ENCODE results near the gene GNAO1. TPM values are rescaled to one million over a fixed set of nuclear protein-coding genes. Genes with fewer than 3 reads are reported as not detected.

Gene GNAO1
- total and polyA plus RNA-seq, 5 donors = 69.4 to 163 (median 118) TPM

DNA sequence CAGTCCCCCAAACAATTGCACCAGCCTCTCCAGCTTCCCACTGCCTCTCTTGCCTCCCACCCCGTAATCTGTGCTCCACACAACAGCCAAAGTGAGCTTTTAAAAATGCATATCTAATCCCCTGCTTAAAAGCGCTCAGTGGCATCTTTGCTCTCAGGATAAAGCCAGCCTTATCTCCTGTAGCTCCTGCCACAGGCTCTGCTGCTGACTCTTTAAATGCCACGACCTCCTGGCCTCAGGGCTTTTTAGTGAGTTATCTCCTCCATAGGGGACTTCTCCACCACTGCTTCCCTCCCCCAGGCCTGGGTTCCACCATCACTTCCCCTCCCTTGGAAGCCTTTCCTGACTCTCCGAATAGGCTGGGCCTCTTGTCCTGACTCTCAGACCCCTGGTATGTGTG, 98.6 kb downstream of the GNAO1 start:
- ATAC-seq (no peak), DNase-seq (no peak)
- no peaks in the 10 kb centered on the region for H3K27me3 ChIP-seq (ENCODE audit: control insufficient read depth, insufficient read depth)
- H3K9me3 ChIP-seq (ENCODE audit: control insufficient read depth, low read length) = no peaks in the 10 kb centered on the region
- H3K4me3 ChIP-seq (ENCODE audit: low read length) = no peak overlapping the region
- 45% methylated on average over 4 of the region's 4 CpGs for WGBS
- peaks cover 9% of the 10 kb centered on the region for H3K4me1 ChIP-seq (ENCODE audit: control insufficient read depth, insufficient read depth, low read length)
- no peak overlapping the region for H3K27ac ChIP-seq (ENCODE audit: low read length)
- intact Hi-C loops (cut with DNase I) = no loop called here

DNA sequence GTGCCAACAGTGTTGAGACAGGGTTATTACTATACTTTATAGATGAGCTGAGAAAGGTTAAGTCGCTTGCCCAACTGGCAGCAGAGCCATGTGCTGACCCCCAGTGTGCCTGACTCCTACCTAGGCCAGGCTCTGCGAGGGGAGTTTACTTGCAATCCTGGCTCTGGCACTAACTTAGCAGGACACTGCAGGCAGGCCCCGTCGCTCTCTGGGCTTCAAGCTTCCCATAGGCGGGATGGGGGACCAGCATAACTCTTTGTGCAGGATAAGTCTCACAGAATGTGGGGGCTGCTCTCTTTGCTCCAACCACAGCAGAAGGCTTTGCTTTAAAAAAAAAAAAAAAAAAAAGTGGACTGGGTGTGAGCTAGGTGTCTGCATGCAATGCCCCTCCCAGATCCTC, 102.7 kb downstream of the GNAO1 start:
- intact Hi-C loops (cut with DNase I) = no loop called here
- H3K27ac ChIP-seq (ENCODE audit: low read length) = peak overlapping the region; percentile 43
- H3K9me3 ChIP-seq (ENCODE audit: control insufficient read depth, low read length) = no peaks in the 10 kb centered on the region
- no peak overlapping the region for H3K4me3 ChIP-seq (ENCODE audit: low read length)
- H3K4me1 ChIP-seq (ENCODE audit: control insufficient read depth, insufficient read depth, low read length) = peaks cover 22% of the 10 kb centered on the region
- ATAC-seq (no peak), DNase-seq (no peak)
- WGBS = 85% methylated on average over 5 of the region's 5 CpGs
- no peaks in the 10 kb centered on the region for H3K27me3 ChIP-seq (ENCODE audit: control insufficient read depth, insufficient read depth)

DNA sequence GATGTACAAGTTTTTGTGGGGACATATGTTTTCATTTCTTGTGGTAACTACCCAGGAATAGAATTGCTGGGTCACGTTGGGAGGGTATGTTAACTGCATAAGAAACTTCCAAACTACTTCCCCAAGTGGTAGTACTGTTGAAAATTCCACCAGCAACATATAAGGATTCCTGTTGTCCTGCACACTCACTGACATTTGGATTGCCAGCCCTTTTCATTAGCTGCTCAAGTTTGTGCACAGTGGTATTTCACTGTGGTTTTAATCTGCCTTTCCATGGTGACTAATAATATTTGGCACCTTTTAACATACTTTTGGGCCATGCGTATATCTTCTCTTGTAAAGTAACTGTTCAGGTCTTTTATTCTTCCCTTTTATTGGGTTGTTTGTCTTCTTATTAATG, 103.3 kb downstream of the GNAO1 start:
- DNase-seq (no peak), ATAC-seq (peak; percentile 50 to 69)
- Histone ChIP-seq H3K4me3 (ENCODE audit: low read length) (no peak overlapping the region), H3K9me3 (ENCODE audit: control insufficient read depth, low read length) (no peaks in the 10 kb centered on the region), H3K27me3 (ENCODE audit: control insufficient read depth, insufficient read depth) (no peaks in the 10 kb centered on the region), H3K4me1 (ENCODE audit: control insufficient read depth, insufficient read depth, low read length) (peaks cover 21% of the 10 kb centered on the region), H3K27ac (ENCODE audit: low read length) (peak overlapping the region; percentile 72)
- intact Hi-C loops (cut with DNase I) = no loop called here
- WGBS = 28% methylated on average over 2 of the region's 2 CpGs

DNA sequence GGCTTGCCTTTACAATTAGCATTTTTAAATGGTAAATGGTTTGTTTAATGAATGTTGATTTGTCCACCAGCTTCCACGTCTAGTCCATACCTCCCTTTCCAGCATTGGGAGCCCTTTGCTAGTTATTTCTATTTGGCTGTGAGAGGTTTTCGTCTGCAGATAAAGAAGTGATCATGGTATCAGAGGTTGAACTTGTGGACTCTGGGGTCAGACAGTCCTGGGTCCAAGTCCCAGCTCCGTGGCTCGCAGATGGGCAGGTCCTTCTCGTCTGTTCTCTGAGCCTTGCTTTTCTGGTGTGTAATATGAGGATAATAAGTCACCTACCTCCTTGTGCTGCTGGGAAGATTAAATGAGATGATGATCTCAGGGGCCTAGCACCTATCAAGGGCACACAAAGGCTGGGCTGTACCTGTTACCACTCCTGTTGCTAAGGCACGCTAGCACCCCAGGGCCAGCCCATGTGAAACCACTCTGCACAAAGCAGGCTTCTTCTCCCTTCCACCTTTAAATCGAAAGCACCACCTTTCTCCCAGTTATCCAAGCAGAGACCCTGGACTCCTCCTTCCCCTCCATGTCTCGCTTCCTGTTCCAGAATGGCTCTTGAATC, 103.9 kb downstream of the GNAO1 start:
- WGBS = 60% methylated on average over 8 of the region's 8 CpGs
- Histone ChIP-seq H3K27ac (ENCODE audit: low read length) (peak overlapping the region; percentile 98), H3K4me1 (ENCODE audit: control insufficient read depth, insufficient read depth, low read length) (peaks cover 21% of the 10 kb centered on the region), H3K27me3 (ENCODE audit: control insufficient read depth, insufficient read depth) (no peaks in the 10 kb centered on the region), H3K9me3 (ENCODE audit: control insufficient read depth, low read length) (no peaks in the 10 kb centered on the region), H3K4me3 (ENCODE audit: low read length) (no peak overlapping the region)
- no peak for DNase-seq
- ATAC-seq = no peak
- intact Hi-C loops (cut with DNase I) = no loop called here

DNA sequence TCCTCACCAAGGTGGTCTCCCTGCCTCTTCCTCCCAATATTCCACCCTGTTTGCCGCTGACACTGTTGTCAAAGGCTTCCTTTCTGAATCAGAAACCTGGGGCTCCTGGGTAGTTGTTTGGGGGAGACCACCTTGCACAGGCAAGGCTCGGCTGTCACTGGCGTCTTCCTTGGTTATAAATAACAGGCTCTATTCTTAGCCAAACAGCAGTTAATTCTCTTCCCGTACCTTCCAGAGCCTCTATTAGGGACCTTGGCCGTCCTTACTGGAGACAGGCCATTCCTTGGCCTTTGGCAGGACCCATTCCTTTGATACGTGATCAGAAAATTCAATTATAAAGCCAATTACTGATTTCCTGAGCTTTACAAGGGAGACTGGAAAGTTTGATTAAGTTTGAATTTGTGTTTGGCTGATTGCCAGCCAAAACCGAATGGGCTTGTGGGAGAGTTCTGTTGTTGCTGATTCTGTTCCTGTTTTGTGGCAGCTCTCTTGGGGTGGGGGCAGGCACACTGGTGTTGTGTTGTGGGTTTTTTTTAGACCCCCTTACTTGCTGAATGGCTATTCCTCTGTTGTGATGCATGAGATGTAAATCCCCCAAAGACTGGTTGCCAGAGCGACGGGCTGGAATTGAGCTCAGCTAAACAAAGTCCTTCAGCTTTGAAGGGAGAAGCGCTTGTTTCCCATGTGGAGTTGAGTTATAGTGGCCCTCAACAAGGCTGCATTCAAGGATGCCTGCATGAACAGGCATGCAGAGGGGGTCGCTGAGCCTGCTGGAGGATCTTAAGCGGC, 104.6 kb downstream of the GNAO1 start:
- intact Hi-C loops (cut with DNase I) = no loop called here
- Histone ChIP-seq H3K4me1 (ENCODE audit: control insufficient read depth, insufficient read depth, low read length) (peaks cover 23% of the 10 kb centered on the region), H3K4me3 (ENCODE audit: low read length) (no peak overlapping the region), H3K9me3 (ENCODE audit: control insufficient read depth, low read length) (no peaks in the 10 kb centered on the region), H3K27me3 (ENCODE audit: control insufficient read depth, insufficient read depth) (no peaks in the 10 kb centered on the region), H3K27ac (ENCODE audit: low read length) (peak overlapping the region; percentile 98)
- ATAC-seq = peak; percentile 3 to 26
- DNase-seq = no peak
- 43% methylated on average over 12 of the region's 12 CpGs for WGBS

DNA sequence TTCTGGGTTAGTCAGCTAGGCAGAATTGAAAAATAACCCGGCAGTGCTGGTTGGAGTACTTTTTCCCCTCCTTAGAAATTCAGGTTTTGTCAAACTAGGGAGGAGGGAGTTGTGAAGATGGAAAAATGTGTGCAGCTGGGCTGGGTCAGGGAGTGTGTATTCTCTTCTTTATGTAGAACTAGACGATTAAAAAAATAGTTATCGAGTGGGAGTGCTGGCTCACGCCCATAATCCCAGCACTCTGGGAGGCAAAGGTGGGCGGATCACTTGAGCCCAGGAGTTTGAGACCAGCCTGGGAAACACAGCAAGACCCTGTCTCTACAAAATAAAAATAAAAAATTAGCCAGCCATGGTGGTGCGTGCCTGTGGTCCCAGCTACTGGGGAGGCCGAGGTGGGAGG, 106.4 kb downstream of the GNAO1 start:
- H3K4me1 ChIP-seq (ENCODE audit: control insufficient read depth, insufficient read depth, low read length) = peaks cover 24% of the 10 kb centered on the region
- no peak overlapping the region for H3K27ac ChIP-seq (ENCODE audit: low read length)
- no peak overlapping the region for H3K4me3 ChIP-seq (ENCODE audit: low read length)
- intact Hi-C loops (cut with DNase I) = no loop called here
- WGBS = 86% methylated on average over 7 of the region's 7 CpGs
- ATAC-seq (no peak), DNase-seq (no peak)
- no peaks in the 10 kb centered on the region for H3K27me3 ChIP-seq (ENCODE audit: control insufficient read depth, insufficient read depth)
- H3K9me3 ChIP-seq (ENCODE audit: control insufficient read depth, low read length) = no peaks in the 10 kb centered on the region

DNA sequence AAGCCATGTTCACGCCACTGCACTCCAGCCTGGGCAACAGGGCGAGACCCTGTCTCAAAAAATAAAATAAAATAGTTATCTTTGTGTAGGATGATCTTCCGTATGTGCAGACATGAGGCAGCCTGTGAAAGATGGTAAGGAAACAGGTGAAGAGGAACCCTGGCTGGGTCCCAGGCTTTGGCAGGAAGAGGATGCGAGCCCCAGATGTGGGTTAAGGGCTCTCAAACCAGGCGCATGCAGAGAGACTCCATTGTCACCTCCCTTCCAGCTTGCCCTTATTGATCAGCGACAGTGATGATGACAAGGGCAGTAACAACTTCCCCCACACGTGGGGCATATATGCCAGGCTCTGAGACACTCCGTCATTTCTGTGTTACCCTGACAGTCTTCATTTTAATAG, 106.8 kb downstream of the GNAO1 start:
- DNase-seq (no peak), ATAC-seq (no peak)
- H3K9me3 ChIP-seq (ENCODE audit: control insufficient read depth, low read length) = no peaks in the 10 kb centered on the region
- peaks cover 24% of the 10 kb centered on the region for H3K4me1 ChIP-seq (ENCODE audit: control insufficient read depth, insufficient read depth, low read length)
- WGBS = 83% methylated on average over 8 of the region's 8 CpGs
- intact Hi-C loops (cut with DNase I) = no loop called here
- no peaks in the 10 kb centered on the region for H3K27me3 ChIP-seq (ENCODE audit: control insufficient read depth, insufficient read depth)
- H3K4me3 ChIP-seq (ENCODE audit: low read length) = no peak overlapping the region
- no peak overlapping the region for H3K27ac ChIP-seq (ENCODE audit: low read length)

DNA sequence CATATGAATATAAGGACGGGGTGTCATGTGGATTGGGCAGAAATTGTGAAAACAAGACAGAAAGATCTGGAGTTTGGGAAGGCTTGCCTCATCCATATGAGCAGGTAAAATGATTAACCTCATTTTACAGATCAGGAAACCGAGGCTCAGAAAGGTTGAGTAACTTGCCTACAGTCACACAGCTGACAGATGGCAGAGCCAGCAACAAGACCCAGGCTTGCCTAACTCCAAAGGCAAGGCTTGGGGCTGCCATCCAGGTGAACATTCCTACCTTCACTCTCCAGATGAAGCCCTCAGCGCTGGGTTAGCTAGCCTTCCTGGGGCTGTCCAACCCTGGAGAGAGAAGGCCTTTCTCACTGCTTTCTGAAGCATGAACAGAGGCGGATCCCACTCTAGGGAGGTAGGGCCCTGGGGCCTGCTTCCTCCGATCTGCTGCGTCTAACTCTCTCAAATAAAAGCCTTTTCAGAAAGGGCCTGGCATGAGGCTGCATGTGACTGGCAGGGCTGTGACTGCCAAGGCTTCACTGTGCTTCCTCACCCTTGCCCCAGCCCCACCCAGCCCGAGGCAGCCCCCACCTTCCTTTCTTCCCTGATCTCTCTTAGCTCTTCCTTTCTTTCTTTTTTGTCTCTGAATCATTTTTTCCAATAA, 107.8 kb downstream of the GNAO1 start:
- peak in 2 of 3 donors; percentile 69 to 73 for DNase-seq
- intact Hi-C loops (cut with DNase I) = no loop called here
- WGBS = 60% methylated on average over 7 of the region's 7 CpGs
- Histone ChIP-seq H3K4me1 (ENCODE audit: control insufficient read depth, insufficient read depth, low read length) (peaks cover 23% of the 10 kb centered on the region), H3K27me3 (ENCODE audit: control insufficient read depth, insufficient read depth) (no peaks in the 10 kb centered on the region), H3K27ac (ENCODE audit: low read length) (peak overlapping the region; percentile 91), H3K9me3 (ENCODE audit: control insufficient read depth, low read length) (no peaks in the 10 kb centered on the region), H3K4me3 (ENCODE audit: low read length) (no peak overlapping the region)
- peak; percentile 48 for ATAC-seq

DNA sequence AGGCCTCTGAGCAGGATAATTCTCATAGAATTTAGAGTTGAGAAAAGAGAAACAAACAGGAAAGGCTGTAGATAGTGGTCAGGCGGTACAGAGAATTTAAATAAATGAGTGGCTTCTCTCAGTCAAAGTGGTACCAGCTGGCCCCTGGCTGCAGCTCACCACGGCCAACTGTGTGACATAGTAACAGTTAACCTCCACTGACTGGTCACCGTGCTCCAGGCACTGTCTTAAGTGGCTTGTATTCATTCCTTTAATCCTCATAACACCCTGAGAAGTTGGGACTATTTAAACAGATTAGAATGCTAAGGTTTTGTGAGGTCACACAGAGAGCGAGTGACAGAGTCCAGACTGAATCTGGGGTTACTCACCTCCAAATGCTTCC, 108.9 kb downstream of the GNAO1 start:
- DNase-seq (no peak), ATAC-seq (peak in 1 of 2 donors; percentile 12)
- Histone ChIP-seq H3K27ac (ENCODE audit: low read length) (peak overlapping the region; percentile 13), H3K4me3 (ENCODE audit: low read length) (no peak overlapping the region), H3K9me3 (ENCODE audit: control insufficient read depth, low read length) (no peaks in the 10 kb centered on the region), H3K27me3 (ENCODE audit: control insufficient read depth, insufficient read depth) (no peaks in the 10 kb centered on the region), H3K4me1 (ENCODE audit: control insufficient read depth, insufficient read depth, low read length) (peaks cover 20% of the 10 kb centered on the region)
- intact Hi-C loops (cut with DNase I) = no loop called here
- WGBS = 60% methylated on average over 4 of the region's 4 CpGs

DNA sequence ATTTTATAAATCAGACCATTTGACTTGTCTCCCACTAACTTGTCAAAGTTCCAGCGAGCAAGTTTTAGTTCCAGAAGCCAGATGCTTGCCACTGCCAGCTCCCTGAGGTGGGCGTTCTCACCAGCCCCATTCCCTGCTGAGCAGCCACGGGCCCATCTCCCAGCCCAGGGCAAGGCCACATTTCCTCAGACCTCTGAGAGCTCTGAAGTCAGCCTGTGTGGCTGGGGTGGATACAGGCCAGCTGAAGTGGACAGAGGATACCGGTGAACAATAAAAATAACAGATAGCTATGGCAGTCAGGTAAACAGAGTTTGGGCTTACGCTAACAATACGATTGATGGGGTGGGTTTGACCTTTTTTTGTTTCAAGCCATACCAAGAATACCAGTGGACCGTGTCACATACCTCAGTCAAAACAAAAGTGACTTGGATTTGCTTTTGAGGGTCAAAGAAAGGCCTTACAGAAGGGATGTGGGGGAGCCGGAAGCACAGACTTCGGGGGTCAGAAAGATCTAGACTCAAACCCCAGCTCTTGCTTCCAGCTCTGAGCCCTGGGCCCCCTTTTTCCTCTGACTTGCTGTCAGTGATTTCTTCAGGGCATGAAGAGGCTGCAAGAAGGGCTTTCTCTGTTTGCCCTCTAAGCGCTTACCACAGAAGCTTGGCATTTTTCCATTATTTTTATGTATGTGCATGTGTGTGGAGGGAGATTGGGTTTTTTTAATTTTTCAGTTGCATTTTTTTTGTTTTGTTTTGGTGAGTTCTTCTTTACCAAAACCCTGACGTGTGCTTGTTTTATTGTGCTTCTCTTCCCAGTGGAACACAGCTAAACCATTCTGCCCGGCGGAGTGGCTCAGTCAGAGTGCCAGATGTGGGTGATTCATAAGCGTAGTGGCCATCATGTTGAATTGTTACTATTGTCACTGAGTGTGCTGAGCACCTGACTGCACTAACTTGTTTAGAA, 109.9 kb downstream of the GNAO1 start:
- 61% methylated on average over 14 of the region's 14 CpGs for WGBS
- Histone ChIP-seq H3K27ac (ENCODE audit: low read length) (peak overlapping the region; percentile 2), H3K27me3 (ENCODE audit: control insufficient read depth, insufficient read depth) (no peaks in the 10 kb centered on the region), H3K4me1 (ENCODE audit: control insufficient read depth, insufficient read depth, low read length) (peaks cover 12% of the 10 kb centered on the region), H3K9me3 (ENCODE audit: control insufficient read depth, low read length) (no peaks in the 10 kb centered on the region), H3K4me3 (ENCODE audit: low read length) (no peak overlapping the region)
- intact Hi-C loops (cut with DNase I) = no loop called here
- DNase-seq (no peak), ATAC-seq (no peak)

All from right cardiac atrium (tissue), 5 donors.